Suppressor macrophage treated with lipopolysaccharide for 1 hour (primary cell): ENCODE results near the gene ARL14.

ENCODE experiments used
- DNase-seq, 3 donors: peaks; one replicate each; pipeline ENCODE4 v3.0.0-alpha.2; 2020 to 2022

Gene ARL14

DNA sequence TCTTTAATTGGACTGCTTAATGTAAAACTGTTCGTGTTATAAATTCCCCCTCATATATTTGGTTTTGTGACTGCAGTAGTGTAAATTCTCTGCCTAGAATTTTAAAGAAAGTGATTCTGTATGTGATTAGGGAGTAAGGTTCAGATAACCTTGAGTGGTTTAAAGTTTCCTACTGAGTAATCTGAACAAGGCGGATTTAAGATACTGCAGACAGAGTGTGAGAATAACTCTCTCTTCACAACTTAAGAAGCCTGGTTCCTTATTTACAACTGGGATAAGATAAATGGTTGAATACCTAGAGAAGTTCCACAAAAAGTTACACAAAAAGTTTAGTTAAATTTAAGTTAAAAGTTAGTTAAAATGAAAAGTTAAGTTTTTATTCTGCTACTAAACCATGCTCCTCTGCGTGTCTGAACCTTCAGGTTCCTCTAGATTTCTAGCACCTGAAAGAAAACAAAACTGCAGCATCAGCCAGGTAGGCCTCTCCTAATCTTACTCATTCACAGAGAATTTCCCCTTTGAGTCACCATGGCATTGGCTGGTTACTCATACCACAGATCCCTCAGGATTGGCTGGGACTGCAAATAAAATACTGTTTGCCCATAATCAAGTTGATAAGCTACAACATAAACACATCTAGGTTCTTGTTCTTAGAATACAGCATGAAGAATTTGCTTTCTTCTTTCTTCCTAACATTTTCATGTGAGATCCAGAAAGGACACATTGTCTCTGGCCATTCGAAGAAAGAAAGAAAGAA is at the start of gene ARL14:
Gene ARL14 (plus strand): TSS at position 614 of the 757 bp plus-strand sequence. CDS start 187 bp downstream, outside the sequence.
- DNase-seq = no peak

DNA sequence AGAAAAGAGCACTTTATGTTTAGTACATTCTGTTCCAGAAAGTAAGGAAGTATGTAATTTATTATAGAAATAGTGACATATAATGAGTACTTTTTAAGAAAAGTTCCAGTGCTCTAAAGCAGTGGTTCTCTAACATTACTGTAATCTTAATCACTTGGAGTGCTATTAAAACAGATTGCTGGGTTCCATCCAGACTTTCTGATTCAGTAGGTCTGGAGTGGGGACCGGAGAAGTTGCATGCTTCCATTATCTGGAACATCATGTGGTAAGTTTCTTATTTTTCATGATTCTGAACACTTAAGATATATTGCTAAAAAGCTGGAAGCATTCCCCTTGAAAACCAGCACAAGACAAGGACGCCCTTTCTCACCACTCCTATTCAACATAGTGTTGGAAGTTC is 47.5 kb upstream of the ARL14 start:
- no peak for DNase-seq

DNA sequence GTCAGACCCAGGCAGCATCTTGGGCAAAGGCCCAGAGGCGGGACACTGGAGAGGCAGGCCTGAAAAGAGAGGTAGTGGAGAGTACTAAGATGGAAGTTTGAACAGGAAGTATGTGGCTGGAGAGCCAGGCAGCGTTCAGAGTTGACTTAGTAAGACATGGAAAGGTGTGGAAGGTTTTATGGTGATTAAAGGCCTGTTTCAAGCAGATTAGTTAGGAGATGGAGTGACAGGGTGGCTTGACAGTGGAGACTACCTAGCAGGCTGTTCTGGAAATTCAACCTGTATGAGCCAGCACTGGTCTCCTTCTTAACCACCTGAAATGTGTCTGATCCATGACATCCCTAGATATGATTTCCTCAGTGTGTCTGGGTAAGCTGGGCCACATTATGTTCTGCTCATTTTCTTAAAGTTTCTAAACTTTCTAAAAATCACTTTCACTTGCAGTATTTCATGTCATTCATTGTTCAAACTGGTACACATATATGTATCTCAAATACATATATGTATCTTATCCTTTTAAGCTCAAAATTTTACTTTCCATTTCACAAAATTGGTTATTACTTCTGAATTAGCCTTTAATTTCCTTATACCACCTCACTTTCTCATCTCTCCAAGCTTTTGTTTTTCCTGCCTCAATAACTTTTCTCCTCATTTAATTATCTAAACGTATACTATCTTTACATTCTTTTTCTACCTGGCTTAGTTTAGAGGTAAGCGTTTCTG is 43.4 kb upstream of the ARL14 start:
- DNase-seq = no peak

DNA sequence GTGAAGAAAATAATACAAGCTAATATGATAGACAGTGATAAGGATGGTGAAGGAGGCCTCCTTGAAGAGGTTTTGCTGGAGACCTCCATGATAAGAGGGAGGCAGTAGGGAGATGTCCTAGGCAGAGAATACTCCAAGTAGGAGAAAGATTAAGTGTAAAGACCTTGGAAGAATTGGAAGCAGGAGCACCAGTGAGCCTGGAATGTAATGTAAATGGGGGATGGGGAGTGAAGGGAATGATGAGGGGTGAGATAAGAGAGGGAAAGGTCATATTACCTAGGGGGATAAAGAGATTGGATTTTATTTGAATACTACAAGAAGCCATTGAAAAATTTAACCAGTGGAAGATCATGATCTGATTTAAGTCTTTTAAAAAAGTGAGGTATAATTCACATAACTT is 41.7 kb upstream of the ARL14 start:
- DNase-seq = no peak

DNA sequence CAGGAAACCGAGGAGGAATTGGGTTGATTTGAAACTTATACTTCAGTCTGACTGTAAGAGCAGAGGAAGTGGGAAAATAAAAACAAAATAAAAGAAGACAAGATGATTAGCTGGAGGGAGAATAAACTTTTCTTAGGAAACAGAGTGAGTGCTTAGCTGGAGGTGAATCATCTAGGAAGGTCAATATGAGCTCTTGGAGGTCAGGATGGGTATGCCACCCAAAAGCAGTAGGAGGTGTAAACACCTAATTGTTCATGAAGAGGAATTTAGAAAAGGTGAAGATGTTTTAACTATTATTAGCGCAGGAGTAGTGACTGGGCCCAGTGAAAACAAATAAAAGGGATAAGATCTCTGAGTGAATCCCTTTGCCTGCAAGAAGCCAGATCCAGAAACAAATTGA is 39.9 kb upstream of the ARL14 start:
- no peak for DNase-seq

DNA sequence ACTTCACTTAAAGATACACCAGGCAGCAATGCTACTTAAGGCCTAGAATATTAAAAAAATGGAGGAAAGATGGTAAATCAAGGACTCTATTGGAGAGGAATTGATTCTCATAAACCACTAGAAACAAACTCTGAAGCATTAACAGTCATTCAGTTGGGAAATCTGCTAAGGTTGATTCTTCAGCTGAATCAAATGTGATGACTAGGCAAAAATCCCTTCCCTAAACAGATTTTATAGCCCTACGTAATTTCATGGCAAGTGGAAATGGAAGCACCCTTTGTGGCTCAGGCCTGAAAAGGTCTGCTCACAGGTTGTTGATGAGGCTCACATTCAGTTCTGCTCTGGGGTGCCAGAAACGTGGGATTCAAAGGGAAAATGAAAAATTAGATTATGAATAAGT is 38.8 kb upstream of the ARL14 start:
- DNase-seq = no peak

DNA sequence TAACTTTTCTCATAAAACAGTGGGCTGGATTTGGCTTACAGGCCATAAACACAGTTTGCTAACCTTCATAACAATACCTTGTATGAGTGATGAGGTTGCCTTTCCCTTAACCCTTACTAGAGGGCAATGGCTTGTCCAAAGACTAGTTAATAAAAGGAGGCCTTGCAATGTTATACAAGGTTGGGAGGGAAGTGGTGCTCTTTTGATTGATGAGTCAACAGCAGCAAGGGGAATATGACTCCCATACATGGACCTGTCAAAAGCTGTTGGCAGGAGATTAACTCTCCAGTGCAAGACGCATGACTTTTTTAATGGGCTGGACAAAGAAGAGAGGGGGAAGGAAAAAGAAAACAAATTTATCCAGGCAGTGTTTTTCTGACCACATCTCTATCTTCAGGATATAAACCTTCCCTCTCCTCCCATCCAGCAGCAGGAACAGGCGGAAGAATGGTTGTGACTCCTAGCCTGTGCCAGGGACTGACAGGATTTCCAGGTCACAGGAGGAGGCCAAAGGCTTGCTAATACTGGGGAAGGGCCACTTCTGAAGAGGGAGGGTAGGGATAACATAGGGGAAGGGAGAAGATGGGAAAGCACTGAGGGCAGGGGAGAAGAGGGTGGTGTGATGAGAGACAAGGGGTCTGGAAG is 35.2 kb upstream of the ARL14 start:
- peak in 1 of 3 donors; percentile 19 for DNase-seq

DNA sequence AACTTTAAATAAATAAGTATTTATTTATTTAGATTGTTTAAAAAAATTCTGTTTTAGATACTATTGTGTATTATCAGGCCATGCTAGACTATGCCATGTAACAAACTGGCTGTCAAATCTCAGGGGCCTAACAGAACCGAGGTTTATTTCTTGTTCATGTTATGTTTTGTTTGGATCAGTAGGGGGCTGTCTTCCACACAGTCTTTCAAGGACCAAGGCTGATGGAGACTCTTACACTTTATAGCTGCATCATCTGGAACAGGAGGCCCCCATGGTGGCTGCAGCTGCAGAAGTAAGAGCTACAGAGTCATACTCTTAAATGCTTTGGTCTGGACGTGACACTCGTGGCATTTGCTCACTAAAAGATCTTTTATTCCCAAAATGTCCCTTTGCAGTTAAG is 33.0 kb upstream of the ARL14 start:
- DNase-seq = no peak

DNA sequence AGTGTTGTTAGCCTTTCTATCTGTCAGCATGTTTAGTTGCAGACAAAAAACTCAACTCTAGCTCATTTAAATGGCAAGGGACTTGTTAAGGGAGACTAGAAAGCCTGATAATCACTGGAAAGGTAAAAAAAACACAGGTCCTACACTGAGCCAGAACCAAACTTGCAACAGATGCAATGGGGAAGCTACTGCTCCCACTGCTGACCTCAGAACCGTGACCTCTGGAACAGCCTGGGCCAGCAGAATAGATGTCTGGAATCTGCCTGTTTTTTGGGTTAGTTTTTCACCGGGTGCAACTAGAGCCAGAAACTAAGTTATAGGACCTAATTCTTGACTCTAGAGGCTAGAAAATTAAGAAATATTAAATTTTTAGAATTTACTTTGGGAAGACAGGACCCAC is 32.5 kb upstream of the ARL14 start:
- no peak for DNase-seq

DNA sequence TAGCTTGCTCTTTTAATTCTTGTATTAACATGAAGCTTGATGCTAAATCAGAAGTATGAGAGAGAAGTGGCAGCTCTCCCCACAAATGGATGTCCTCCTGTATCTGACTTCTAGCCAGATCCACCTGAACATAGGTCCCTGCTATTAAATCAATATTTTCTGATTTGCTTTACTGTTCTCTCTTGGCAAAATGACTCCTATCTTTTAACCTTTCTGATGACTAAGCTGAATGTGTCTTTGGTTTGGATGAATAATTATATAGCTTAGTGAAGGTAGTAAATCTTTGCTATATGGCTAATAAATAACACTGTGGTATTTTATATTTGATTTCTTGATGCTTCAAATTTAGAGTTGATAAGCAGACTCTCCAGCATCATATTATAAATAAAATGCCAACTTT is 28.3 kb upstream of the ARL14 start:
- DNase-seq = no peak

DNA sequence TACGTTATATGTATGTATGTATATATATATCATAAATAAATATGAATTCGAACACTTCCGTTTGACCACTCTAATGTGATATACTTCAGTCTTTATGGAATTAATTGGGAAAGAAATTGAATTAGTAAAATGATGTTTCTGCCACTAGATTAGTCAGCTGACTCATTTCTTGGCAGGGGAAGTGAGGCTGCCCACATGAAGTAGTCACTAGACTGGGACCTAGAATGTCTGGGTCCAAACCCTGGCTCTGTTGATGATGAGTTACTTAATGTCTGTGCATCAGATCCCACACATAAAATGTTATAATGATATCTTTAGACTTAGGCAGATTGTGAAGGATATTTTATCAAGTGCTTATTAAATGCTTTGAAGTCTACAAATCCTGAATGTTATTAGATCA is 27.4 kb upstream of the ARL14 start:
- DNase-seq = peak in 1 of 3 donors; percentile 5

DNA sequence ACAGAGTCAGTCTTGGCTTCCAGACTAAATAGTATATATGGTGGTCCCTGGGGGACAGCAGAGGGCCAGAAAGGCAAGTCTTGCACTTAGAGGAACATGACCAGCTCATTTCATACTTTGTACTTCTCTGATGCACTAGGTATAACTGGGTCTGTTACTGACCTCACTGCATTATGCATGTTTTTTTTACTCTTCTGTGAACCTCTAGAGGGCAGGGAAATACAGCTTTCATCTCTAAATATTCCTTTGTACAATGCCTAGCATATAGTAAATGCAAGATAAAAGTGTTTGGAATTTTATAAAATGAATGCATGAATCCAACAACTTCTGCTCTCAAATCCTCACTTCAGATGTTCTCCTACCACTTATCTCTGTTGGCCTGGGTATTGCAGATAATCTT is 23.4 kb upstream of the ARL14 start:
- no peak for DNase-seq

DNA sequence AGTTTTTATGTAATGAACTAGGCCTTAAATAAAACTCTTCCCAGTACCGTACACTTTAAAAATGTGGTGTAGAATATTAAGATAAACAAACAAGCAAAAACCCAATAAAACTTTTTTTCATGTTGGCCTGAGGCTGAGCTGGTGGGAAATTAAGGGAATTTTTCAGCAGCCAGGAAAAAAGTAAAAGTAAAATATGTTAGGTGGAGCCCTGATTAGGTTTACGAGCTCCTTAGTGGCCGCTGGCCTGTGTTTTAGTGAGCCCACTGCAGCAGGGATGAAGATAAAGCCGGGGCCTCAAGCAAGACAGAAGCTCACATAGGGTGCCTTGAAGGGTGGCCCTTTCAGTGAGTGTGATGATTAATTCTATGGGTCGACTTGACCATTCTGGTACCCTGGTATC is 16.1 kb upstream of the ARL14 start:
- no peak for DNase-seq

DNA sequence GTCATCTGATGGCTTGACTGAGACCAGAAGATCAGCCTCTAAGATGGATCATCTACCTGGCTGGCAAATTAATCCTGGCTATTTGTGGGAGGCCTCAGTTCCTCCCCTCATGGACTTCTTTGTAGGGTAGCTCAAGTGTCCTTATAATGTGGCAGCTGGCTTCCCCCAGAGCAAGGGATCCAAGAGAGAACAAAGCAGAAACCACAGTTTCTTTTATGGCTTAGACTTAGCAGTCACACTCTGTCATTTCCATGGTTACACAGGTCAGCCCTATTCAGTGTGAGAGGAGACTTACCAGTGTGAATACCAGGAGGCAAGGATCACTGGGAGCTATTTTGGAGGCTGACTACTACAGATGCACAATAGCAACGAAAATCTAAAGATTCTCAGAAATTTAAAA is 15.3 kb upstream of the ARL14 start:
- no peak for DNase-seq

DNA sequence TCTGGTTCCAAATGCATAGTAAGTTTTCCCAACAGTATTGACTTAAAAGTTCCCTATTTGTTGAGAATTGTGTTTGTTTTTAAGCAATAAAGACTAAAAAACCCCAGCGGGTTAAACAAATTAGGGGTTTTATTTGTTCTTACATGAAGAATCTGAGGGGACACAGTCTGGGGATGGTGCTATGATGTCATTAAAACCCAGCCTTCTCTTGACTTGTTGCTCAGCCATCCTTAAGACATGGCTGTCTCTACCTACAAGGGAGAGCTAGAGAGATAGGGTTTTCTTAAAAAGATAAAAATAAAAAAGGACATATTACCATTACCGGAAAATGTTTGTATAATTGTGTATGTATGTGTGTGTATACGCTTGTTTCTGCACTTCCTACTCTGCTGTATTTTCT is 11.7 kb upstream of the ARL14 start:
- DNase-seq = no peak

DNA sequence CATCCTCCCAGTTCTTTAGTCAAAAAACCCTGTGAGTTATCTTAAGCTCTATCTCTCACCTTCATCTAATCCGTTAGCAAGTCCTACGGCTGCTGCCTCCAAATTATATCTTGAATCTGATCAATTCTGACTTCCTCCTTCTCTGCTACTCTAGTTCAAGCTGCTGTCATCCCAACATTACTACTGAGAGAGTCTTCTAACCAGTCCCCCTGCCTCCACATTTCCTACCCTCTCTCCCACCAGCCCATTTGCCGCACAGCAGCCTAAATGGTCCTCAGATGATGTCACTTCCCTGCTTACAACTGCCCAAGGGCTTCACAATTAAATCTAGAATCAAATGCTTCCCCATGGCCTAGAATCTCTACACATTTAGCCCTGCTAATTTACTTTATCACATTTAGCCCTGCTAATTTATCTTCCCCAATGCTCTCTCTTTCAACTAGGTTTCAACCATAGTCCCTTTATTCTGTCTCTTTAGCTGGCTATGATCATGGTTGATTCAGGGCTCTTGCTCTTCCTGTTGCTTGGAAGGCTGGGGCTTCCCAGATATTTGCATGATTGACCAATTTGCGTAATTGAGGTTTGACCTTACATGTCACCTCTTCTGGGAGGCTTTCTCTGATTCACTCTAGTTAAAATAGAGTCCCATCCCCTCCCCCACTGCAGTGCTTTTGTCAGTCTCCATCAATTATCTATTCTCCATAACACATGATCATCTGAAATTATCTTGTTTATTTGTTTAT is 11.0 kb upstream of the ARL14 start:
- peak; percentile 64 to 82 (median 68) for DNase-seq

DNA sequence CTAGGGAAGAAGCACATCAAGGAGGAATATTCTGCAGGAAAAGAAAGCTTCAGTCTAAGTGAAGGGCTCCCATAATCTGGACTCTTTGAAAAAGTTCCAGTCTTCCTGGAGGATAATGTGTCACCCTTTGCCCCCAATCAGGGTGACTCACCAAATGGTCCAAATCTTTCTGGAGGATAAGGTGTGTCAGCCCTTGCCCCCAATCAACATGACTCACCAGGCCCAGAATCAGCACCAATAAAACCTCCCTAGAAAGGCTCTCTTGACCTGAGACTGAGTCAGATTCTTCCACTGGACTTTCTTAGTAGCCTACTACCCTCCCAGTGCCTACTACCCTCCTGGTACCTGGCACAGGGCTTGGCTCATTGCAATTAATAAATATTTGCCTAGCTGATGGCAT is 9.5 kb upstream of the ARL14 start:
- no peak for DNase-seq

DNA sequence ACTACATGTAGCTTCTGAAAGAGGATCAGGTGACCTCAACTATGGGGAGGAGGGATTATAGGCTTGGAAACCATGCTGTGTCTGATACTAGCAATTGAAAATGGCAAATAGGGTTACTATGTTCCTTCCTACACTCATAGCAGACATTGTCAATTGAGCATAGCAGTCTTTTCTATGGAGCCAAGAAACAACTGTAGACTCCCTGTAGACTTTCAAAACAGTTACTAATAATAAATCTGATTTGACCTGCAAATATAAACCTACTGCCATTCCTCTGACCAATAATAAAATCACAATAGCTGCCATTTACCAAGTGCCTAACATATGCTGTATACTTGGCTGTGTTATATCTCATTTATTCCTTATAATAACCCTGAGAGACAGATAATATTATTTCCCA is 8.5 kb upstream of the ARL14 start:
- no peak for DNase-seq

DNA sequence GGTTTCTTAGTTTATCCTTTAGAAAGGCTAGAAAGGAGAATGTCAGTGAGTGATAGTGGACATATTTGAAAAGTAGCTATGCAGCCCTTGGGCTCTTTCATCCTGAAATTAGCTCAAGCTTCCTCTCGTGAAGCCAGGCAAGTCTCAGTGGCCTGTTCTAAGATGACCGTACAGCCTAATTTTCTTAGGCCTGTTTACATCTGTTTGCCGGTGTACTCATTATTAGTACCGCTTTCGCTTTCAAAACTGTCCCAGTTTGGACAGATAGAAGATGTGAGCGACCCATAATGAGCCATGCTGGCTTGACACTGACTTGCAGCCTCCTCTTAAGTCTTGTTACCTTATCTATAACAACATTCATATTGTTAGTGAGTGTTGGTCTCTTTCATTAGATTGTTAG is 5.7 kb upstream of the ARL14 start:
- DNase-seq = no peak

DNA sequence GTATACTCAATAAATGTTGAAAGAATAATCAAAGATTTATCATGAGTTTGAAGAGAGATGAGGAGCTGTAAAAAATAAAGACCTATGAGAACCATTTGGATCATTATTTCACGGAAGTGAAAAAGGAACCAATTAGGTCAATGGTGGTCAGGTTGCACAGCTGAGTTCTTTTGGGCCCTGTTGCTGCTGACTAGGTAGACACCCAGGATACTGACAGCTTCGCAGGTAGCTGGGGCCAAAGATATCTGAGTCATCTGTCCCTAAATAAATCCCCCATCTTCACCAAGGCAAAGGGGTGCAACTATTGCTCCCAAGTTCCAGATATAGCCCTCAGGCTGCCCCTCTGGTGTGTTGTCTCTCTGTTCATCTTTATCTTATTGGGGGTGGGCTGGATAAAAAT is 5.0 kb upstream of the ARL14 start:
- DNase-seq = no peak

DNA sequence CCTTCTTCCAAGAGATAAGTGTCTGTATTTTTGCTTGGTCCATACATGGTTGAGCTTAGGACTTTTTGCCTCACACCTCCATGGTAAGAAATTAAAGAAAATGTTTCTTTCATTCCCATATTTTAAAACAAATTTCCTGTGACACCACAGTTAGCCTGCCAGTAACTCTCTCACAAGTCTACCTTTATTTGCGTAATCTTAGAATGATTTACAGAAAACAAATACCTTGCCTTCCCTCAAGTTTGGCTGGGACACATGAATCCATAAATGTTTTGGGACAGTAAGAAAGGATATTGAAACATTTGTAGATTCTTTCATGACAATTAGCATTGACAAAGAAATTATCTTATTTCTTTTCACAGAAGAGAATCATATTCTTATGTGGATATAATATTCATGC is 3.8 kb upstream of the ARL14 start:
- no peak for DNase-seq

DNA sequence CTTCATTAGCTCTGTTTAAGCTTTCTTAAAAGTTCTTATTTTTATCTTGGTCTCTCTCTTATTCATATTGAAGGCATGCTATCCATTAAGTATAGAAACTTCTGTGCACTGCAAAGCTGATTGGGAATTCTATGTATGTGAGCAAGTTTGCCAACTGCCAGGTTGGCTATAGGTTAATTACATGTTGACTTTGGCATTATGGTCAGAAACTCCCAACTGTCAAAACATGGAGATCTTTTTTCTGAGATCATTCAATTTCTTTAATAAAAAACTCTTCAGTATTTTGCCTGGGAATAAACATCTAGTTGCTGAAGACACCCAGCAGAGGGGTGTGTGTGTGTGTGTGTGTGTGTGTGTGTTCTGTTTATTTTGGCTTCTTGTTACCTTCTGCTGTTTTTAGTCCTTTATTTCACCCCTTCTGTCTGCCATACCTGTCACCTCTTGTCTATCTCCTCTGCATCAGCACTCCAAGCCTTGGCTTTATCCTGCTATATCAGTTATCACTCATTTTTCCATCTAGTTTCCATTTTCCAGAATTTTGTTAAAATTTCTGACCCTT is 1.3 kb upstream of the ARL14 start:
- no peak for DNase-seq

DNA sequence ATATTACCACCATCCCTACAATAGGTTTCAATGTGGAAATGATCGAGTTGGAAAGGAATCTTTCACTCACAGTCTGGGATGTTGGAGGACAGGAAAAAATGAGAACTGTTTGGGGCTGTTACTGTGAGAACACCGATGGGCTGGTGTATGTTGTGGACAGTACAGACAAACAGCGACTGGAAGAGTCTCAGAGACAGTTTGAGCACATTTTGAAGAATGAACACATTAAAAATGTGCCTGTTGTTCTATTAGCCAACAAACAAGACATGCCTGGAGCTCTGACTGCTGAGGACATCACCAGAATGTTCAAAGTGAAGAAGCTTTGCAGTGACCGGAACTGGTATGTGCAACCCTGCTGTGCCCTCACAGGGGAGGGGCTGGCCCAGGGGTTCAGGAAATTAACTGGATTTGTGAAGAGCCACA is 510 bp downstream of the ARL14 start:
- no peak for DNase-seq
